Hepatocyte (in vitro differentiated cells): Measurements from ENCODE around the gene CDKN3. TPM values are rescaled to one million over a fixed set of nuclear protein-coding genes. Genes with fewer than 3 reads are reported as not detected.

Source experiments
- DNase-seq: peaks from one replicate; pipeline ENCODE4 v3.0.0-alpha.2; 2016; ENCODE audit warnings: low spot score
- H2AFZ ChIP-seq: fragments of 200-600 bp; sonication (generic); 2 replicates; pipeline ENCODE4 v1.6.0; 2016; ENCODE audit warnings: antibody characterized with exemption, mild to moderate bottlenecking
- H3K27ac ChIP-seq: fragments of 200-600 bp; sonication (generic); 2 replicates; pipeline ENCODE4 v1.5.1; 2016; ENCODE audit warnings: mild to moderate bottlenecking
- H3K27me3 ChIP-seq: fragments of 200-600 bp; sonication (generic); 2 replicates; pipeline ENCODE4 v1.6.1; 2016
- H3K36me3 ChIP-seq: fragments of 200-600 bp; sonication (generic); replicated peaks from 2 replicates; pipeline ENCODE4 v1.5.1; 2016; ENCODE audit warnings: low read depth; ENCODE audit not compliant: insufficient read depth
- H3K4me1 ChIP-seq: fragments of 200-600 bp; sonication (generic); 2 replicates; pipeline ENCODE4 v1.5.1; 2016; ENCODE audit warnings: mild to moderate bottlenecking, moderate library complexity; ENCODE audit not compliant: insufficient read depth
- H3K4me2 ChIP-seq: fragments of 200-600 bp; sonication (generic); 2 replicates; pipeline ENCODE4 v1.6.0; 2016
- H3K4me3 ChIP-seq: fragments of 200-600 bp; sonication (generic); 2 replicates; pipeline ENCODE4 v1.5.1; 2016; ENCODE audit warnings: mild to moderate bottlenecking
- H3K79me2 ChIP-seq: fragments of 200-600 bp; sonication (generic); 2 replicates; pipeline ENCODE4 v1.6.0; 2017; ENCODE audit warnings: mild to moderate bottlenecking
- H3K9me2 ChIP-seq: fragments of 200-600 bp; sonication (generic); replicated peaks from 2 replicates; pipeline ENCODE4 v1.6.0; 2017; ENCODE audit warnings: mild to moderate bottlenecking; ENCODE audit not compliant: insufficient read depth
- H3K9me3 ChIP-seq: fragments of 200-600 bp; sonication (generic); 2 replicates; pipeline ENCODE4 v1.5.1; 2016; ENCODE audit warnings: low read depth, mild to moderate bottlenecking
- H4K20me1 ChIP-seq: fragments of 200-600 bp; sonication (generic); 2 replicates; pipeline ENCODE4 v1.6.0; 2016; ENCODE audit warnings: mild to moderate bottlenecking; ENCODE audit not compliant: insufficient read depth, poor library complexity, severe bottlenecking
- EZH2 ChIP-seq: fragments of 200-600 bp; sonication (generic); IDR thresholded peaks from 2 replicates; pipeline ENCODE4 v1.6.1; 2016; ENCODE audit warnings: antibody characterized with exemption, mild to moderate bottlenecking, borderline replicate concordance
- EZH2phosphoT487 ChIP-seq: fragments of 200-600 bp; sonication (generic); IDR thresholded peaks from one replicate; pipeline ENCODE4 v1.6.1; 2018; ENCODE audit warnings: antibody characterized with exemption, mild to moderate bottlenecking, low read depth, moderate library complexity; ENCODE audit not compliant: unreplicated experiment, severe bottlenecking
- WGBS: methylation state at CpG from one replicate; pipeline ENCODE4 v1.1.6; 2016; ENCODE audit warnings: low lambda C conversion rate; ENCODE audit errors: missing lambda C conversion rate; 5-methylcytosine and 5-hydroxymethylcytosine counted together
- polyA plus RNA-seq: library from polyadenylated mRNA; unstranded; fragments of >200 nt; fragmentation: Nextera tagmentation; extraction: Ambion mirVana; gene quantifications from 2 replicates; pipeline ENCODE4 v1.2.1, GENCODE V29; 2016
- total RNA-seq: library from RNA; depleted of rRNA; stranded (reverse); fragments of >200 nt; gene quantifications from 2 replicates; pipeline ENCODE4 v1.2.3, GENCODE V29; 2014
- TF ChIP-seq, protein P1 (sequence below): fragments of 200-600 bp; sonication (generic); IDR thresholded peaks from 2 replicates; pipeline ENCODE4 v1.5.1; 2016; ENCODE audit warnings: antibody characterized with exemption, mild to moderate bottlenecking; ENCODE audit not compliant: poor library complexity

The CDKN3 gene
- total and polyA plus RNA-seq, 2 experiments from 2014 or later = 11.7 to 18.8 TPM

DNA sequence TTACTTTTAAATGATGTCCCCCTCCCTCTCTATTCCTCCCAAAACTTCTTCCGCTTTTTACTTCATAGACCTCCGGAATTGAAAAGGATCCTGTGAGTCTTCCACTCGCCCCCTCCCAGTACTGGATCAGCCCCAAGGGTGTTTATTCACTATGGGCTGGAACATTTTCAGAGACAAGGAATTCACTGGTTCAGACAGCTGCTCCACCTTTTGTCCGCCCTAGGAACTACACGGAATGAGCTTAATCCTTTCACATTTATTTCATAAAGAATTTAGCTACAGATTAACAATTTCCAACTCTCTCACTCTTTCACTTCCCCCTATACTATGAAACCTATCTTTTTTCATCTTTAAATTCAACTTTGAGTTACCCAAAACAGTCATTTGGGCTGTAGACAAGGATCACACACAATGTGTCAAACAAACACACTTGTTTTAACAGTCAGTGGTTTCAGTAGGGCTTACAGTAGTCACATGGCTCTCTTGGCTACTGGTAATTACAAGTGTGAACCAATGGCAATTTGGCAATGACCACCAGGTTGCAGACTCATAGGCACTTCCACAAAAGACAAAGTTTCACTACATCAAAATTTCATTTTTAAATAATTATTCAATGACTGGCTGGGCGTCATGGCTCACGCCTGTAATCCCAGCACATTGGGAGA lies 23.8 kb downstream of the CDKN3 start:
- Histone ChIP-seq H2AFZ (no peak overlapping the region), H3K4me2 (no peak overlapping the region), H3K9me3 (no peaks in the 10 kb centered on the region), H3K4me1 (no peaks in the 10 kb centered on the region), H3K79me2 (no peaks in the 10 kb centered on the region), H4K20me1 (no peaks in the 10 kb centered on the region), H3K4me3 (no peak overlapping the region), H3K36me3 (no peaks in the 10 kb centered on the region), H3K9me2 (no peaks in the 10 kb centered on the region), H3K27me3 (no peaks in the 10 kb centered on the region), H3K27ac (no peak overlapping the region)
- WGBS = 57% methylated on average over 7 of the region's 7 CpGs
- DNase-seq = peak; percentile 61
- no peak for TF ChIP-seq EZH2phosphoT487
- TF ChIP-seq, protein P1, sequence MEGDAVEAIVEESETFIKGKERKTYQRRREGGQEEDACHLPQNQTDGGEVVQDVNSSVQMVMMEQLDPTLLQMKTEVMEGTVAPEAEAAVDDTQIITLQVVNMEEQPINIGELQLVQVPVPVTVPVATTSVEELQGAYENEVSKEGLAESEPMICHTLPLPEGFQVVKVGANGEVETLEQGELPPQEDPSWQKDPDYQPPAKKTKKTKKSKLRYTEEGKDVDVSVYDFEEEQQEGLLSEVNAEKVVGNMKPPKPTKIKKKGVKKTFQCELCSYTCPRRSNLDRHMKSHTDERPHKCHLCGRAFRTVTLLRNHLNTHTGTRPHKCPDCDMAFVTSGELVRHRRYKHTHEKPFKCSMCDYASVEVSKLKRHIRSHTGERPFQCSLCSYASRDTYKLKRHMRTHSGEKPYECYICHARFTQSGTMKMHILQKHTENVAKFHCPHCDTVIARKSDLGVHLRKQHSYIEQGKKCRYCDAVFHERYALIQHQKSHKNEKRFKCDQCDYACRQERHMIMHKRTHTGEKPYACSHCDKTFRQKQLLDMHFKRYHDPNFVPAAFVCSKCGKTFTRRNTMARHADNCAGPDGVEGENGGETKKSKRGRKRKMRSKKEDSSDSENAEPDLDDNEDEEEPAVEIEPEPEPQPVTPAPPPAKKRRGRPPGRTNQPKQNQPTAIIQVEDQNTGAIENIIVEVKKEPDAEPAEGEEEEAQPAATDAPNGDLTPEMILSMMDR = peak; percentile 60

DNA sequence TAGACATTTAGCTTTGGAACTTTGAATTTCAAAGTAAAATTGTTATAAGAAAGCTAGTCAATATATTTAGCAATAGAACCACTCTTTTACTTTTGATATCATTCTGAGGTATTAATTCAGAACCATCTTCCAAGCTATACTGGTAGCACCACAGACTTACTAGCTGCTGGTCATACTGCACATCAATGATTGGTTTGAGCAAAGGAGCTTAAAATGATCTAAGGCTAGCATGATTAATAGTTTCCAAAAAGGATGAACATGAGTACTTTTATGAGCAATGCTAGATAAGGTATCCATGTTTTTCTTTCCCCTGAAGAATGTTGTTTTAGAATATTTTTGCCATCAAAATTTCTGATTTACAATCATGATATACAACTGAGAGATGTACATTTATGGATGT lies 27.2 kb downstream of the CDKN3 start:
- H3K27ac ChIP-seq = no peak overlapping the region
- no peak overlapping the region for H2AFZ ChIP-seq
- no peaks in the 10 kb centered on the region for H3K36me3 ChIP-seq
- no peak for TF ChIP-seq EZH2phosphoT487
- TF ChIP-seq, protein P1 = no peak
- no peak for TF ChIP-seq EZH2
- DNase-seq = no peak
- H3K9me3 ChIP-seq = no peaks in the 10 kb centered on the region
- no peaks in the 10 kb centered on the region for H4K20me1 ChIP-seq
- no peaks in the 10 kb centered on the region for H3K9me2 ChIP-seq
- H3K27me3 ChIP-seq = no peaks in the 10 kb centered on the region
- no peak overlapping the region for H3K4me2 ChIP-seq
- H3K79me2 ChIP-seq = peaks cover 11% of the 10 kb centered on the region
- no peaks in the 10 kb centered on the region for H3K4me1 ChIP-seq
- H3K4me3 ChIP-seq = no peak overlapping the region

DNA sequence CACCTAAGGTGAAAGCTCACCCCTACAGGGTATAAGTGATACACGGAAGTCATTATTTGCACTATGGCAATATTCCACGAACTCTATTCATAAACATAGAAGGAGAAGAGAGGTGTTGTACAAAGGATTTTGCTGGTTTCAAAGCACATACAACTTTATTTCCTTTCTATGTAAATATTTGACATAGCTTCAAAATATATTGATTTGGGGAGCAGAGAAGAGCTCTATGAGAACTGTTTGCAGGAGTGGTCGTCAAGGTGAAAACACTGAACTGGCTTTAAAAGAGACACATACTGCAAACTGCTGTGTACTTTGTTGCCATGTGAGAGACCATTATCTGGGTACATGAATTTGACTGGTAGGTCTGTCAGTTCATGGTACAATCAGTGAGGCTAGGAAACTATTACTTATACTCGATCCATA lies 27.7 kb downstream of the CDKN3 start:
- Histone ChIP-seq H3K36me3 (no peaks in the 10 kb centered on the region), H3K9me2 (no peaks in the 10 kb centered on the region)
- 70% methylated on average over 4 of the region's 4 CpGs for WGBS

More for the DNA sequence above, 27.7 kb downstream of the CDKN3 start:
- DNase-seq = no peak
- no peak overlapping the region for H3K27ac ChIP-seq
- H4K20me1 ChIP-seq = no peaks in the 10 kb centered on the region
- H2AFZ ChIP-seq = no peak overlapping the region
- H3K4me2 ChIP-seq = no peak overlapping the region
- H3K27me3 ChIP-seq = no peaks in the 10 kb centered on the region
- no peak overlapping the region for H3K4me3 ChIP-seq
- H3K9me3 ChIP-seq = no peaks in the 10 kb centered on the region
- no peak for TF ChIP-seq EZH2phosphoT487
- no peak for TF ChIP-seq EZH2
- TF ChIP-seq, protein P1 = no peak
- peaks cover 16% of the 10 kb centered on the region for H3K79me2 ChIP-seq
- no peaks in the 10 kb centered on the region for H3K4me1 ChIP-seq
